Thoracic aorta (tissue), 2 donors: ENCODE measurements around the gene AGXT2. TPM values are rescaled to one million over a fixed set of nuclear protein-coding genes. Genes with fewer than 3 reads are reported as not detected.
A peak's percentile ranks its signal among the peaks of the same experiment; 100 is the strongest.

Experiments
- ATAC-seq: fragments of 150-250 bp; one replicate; pipeline ENCODE4 v1.8.0; 2017; ENCODE audit warnings: low read depth; ENCODE audit not compliant: insufficient number of reproducible peaks, low FRiP score
- DNase-seq: peaks from one replicate; pipeline ENCODE4 v3.0.0-alpha.2; 2020; ENCODE audit warnings: low spot score
- H3K27ac ChIP-seq, 2 donors: fragments of 200-600 bp; sonication (generic); 1 replicate in 1 of 2; 2 replicates in 1 of 2; pipeline ENCODE4 v1.5.1; 2016; ENCODE audit warnings: mild to moderate bottlenecking in 2 of 2, moderate library complexity in 2 of 2
- H3K27me3 ChIP-seq: fragments of 200-600 bp; sonication (generic); replicated peaks from 2 replicates; pipeline ENCODE4 v1.6.0; 2016; ENCODE audit warnings: mild to moderate bottlenecking; ENCODE audit not compliant: insufficient read depth
- H3K36me3 ChIP-seq: fragments of 200-600 bp; sonication (generic); one replicate; pipeline ENCODE4 v1.5.1; 2016
- H3K4me1 ChIP-seq, 2 donors: fragments of 200-600 bp; sonication (generic); 1 replicate in 1 of 2; 2 replicates in 1 of 2; pipeline versions ENCODE4 v1.5.1 to v1.6.0; 2016; ENCODE audit warnings: low read depth in 2 of 2, mild to moderate bottlenecking in 1 of 2; ENCODE audit not compliant: control insufficient read depth in 1 of 2
- H3K4me3 ChIP-seq: fragments of 200-600 bp; sonication (generic); 2 replicates; pipeline ENCODE4 v1.5.1; 2016; ENCODE audit warnings: mild to moderate bottlenecking
- H3K9me3 ChIP-seq: fragments of 200-600 bp; sonication (generic); 2 replicates; pipeline ENCODE4 v1.5.1; 2016
- total RNA-seq, 2 donors: library from RNA; depleted of rRNA; stranded (reverse); fragments of >200 nt; gene quantifications; one replicate each; pipeline versions ENCODE4 v1.1.0 to v1.2.3, GENCODE V29; 2016
- TF ChIP-seq, protein P1 (sequence below): fragments of 200-600 bp; sonication (generic); IDR thresholded peaks from one replicate; pipeline ENCODE4 v1.5.1; 2019; ENCODE audit warnings: antibody characterized with exemption

Gene AGXT2
- total RNA-seq, 2 donors from 2014 or later = not detected

- Histone ChIP-seq H3K27ac (no peak overlapping the region), H3K4me3 (no peak overlapping the region)
- no peak for ATAC-seq
Measured at GRCh38 chr5:34959323-34959722, 88.4 kb downstream of the AGXT2 start.

DNA sequence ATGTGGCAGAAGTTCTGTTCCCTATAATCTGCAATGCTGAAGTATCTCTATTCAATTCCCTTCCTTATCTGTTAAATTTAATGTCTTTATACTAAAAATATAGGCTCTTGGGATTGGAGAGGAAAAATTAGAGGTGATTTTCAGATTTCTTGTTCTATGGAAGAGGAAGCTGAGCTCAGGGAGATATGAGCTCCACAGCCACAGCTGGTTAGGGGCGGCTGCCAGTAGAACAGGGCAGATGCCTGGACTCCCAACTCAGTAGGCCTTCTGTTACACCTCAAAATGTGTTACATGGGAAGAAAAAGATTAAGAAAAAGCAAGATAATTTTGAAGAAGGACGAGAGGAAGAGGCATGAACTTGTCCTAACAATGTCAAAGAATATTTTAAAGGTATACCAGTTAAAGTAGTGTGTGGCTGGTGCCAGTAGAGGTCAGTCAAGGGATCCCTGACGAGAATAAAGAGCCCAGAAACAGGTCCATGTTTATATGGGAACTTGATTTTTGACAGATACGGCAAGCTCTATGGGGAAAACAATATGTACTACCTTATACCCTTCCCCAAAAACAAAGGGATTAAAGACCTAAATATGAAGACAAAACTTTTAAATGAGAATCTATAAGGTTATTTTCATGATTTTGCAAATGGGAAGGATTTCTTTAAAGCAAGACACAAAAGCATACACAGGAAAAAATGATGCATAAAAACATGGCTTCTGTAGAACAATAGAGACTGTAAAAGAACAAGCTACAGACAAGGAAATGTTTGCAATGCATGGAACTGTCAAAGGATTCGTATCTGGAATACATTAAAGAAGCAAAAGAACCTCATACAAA, 89.7 kb downstream of the AGXT2 start:
- Histone ChIP-seq H3K4me3 (no peak overlapping the region), H3K27me3 (no peaks in the 10 kb centered on the region), H3K4me1 (no peaks in the 10 kb centered on the region), H3K36me3 (peaks cover 11% of the 10 kb centered on the region), H3K27ac (no peak overlapping the region), H3K9me3 (no peaks in the 10 kb centered on the region)
- TF ChIP-seq, protein P1, sequence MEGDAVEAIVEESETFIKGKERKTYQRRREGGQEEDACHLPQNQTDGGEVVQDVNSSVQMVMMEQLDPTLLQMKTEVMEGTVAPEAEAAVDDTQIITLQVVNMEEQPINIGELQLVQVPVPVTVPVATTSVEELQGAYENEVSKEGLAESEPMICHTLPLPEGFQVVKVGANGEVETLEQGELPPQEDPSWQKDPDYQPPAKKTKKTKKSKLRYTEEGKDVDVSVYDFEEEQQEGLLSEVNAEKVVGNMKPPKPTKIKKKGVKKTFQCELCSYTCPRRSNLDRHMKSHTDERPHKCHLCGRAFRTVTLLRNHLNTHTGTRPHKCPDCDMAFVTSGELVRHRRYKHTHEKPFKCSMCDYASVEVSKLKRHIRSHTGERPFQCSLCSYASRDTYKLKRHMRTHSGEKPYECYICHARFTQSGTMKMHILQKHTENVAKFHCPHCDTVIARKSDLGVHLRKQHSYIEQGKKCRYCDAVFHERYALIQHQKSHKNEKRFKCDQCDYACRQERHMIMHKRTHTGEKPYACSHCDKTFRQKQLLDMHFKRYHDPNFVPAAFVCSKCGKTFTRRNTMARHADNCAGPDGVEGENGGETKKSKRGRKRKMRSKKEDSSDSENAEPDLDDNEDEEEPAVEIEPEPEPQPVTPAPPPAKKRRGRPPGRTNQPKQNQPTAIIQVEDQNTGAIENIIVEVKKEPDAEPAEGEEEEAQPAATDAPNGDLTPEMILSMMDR = peak; percentile 19
- no peak for DNase-seq
- ATAC-seq = no peak

More at GRCh38 chr5:34959323-34959722, 88.4 kb downstream of the AGXT2 start:
- H3K9me3 ChIP-seq = no peaks in the 10 kb centered on the region
- H3K4me1 ChIP-seq = no peaks in the 10 kb centered on the region
- H3K27me3 ChIP-seq = no peaks in the 10 kb centered on the region
- peaks cover 7% of the 10 kb centered on the region for H3K36me3 ChIP-seq
- TF ChIP-seq, protein P1 = no peak
- no peak for DNase-seq

GRCh38 chr5:34957321-34957720, 90.4 kb downstream of the AGXT2 start:
- no peaks in the 10 kb centered on the region for H3K4me1 ChIP-seq
- H3K4me3 ChIP-seq = no peak overlapping the region
- H3K9me3 ChIP-seq = no peaks in the 10 kb centered on the region
- H3K27ac ChIP-seq = no peak overlapping the region
- ATAC-seq (no peak), DNase-seq (no peak)
- peaks cover 17% of the 10 kb centered on the region for H3K36me3 ChIP-seq
- TF ChIP-seq, protein P1 = no peak
- no peaks in the 10 kb centered on the region for H3K27me3 ChIP-seq

Other genes starting within 250 kb of the AGXT2 start
- gene TTC23L, start 208.8 kb downstream of the AGXT2 start, total RNA-seq = 1 to 10 TPM in 1 of 2 donors, not detected in 1; 3.7 TPM
- 10 to 100 TPM in 1 of 2 donors, 1 to 10 TPM in 1; 8.9 to 15.1 TPM for gene RAD1, start 132.4 kb downstream of the AGXT2 start, total RNA-seq
- 10 to 100 TPM; 16.8 to 33.5 TPM for gene BRIX1, start 132.2 kb downstream of the AGXT2 start, total RNA-seq
- gene DNAJC21, start 118.4 kb downstream of the AGXT2 start, total RNA-seq = 10 to 100 TPM; 24.1 to 44.2 TPM
- 1 to 10 TPM in 1 of 2 donors, under 1 TPM in 1; 0.71 to 2.6 TPM for gene PRLR, start 182.5 kb upstream of the AGXT2 start, total RNA-seq